ENCODE data around the gene GREB1L. TPM values are rescaled to one million over a fixed set of nuclear protein-coding genes. Genes with fewer than 3 reads are reported as not detected.

Gene GREB1L
- total and polyA plus RNA-seq, 2 donors (not counting 3 experiments of a cell fraction or from before 2014, with no cell fraction given) = 0.22 to 0.41 TPM

DNA sequence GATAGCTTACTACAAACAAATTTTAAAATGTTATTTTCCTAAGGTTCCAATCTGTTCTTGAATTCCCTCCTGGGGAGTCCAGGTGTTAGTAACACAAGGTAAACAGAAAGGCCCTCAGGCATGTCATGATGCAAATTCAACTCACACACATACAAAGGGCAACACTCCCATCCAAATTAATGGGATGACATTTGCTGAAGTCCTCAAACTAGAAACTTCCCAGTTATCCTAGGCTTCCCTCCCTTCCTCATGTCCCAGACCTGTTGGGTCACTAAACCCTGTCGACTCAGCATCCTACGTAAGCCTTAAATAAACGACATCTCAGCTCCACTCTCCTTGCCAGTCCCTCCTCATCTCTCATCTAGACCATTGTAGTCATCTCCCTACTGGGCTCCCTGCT lies 85.1 kb downstream of the GREB1L start:
- ChIA-PET CTCF (no interaction called here), POLR2A (no interaction called here)
- no peaks in the 10 kb centered on the region for H3K79me2 ChIP-seq (ENCODE audit: control insufficient read depth, insufficient read depth, low read length)
- no peak overlapping the region for H3K4me3 ChIP-seq (replicated peaks in 1 of 3; ENCODE audit: insufficient read depth in 1 of 3, low read depth in 1 of 3, low read length in 3 of 3)
- H3K36me3 ChIP-seq (ENCODE audit: control insufficient read depth in 2 of 2, extremely low read depth in 1 of 2, insufficient read depth in 2 of 2, low read length in 2 of 2) = no peaks in the 10 kb centered on the region
- DNase-seq (ENCODE audit: low read depth, low spot score) (no peak), FAIRE-seq (no peak)
- H4K20me1 ChIP-seq (replicated peaks; ENCODE audit: control insufficient read depth, extremely low read depth, insufficient read depth, low read length) = no peaks in the 10 kb centered on the region
- H3K4me1 ChIP-seq (ENCODE audit: control insufficient read depth, extremely low read depth, insufficient read depth, low read length) = peaks cover 5% of the 10 kb centered on the region
- BruUV-seq (replicated peaks) = no TSS peak
- intact Hi-C loops (cut with micrococcal nuclease) (no loop called here), dilution Hi-C loops (cut with MboI; ENCODE audit: extremely low pct_ligation_motif_present, low sequenced_read_pairs) (no loop called here)
- H3K27me3 ChIP-seq (ENCODE audit: control insufficient read depth in 2 of 2, insufficient read depth in 2 of 2, low read length in 2 of 2) = no peaks in the 10 kb centered on the region
- no peak overlapping the region for H3K9ac ChIP-seq (replicated peaks; ENCODE audit: extremely low read depth, insufficient read depth, low read length)
- no peaks in the 10 kb centered on the region for H3K9me1 ChIP-seq (replicated peaks; ENCODE audit: control insufficient read depth, extremely low read depth, insufficient read depth, low read length)
- no peak for TF ChIP-seq POLR2AphosphoS5 (IDR thresholded peaks at IDR 0.05; ENCODE audit: insufficient read depth, low read depth, low read length)
- no peak for TF ChIP-seq EZH2 (IDR thresholded peaks at IDR 0.05; ENCODE audit: borderline replicate concordance, low read depth, low read length, severe bottlenecking)
- H3K27ac ChIP-seq (ENCODE audit: insufficient read depth, low read depth, low read length) = no peak overlapping the region
- no peak overlapping the region for H2AFZ ChIP-seq (ENCODE audit: low read depth, low read length)
- H3K9me3 ChIP-seq (replicated peaks; ENCODE audit: control insufficient read depth, insufficient read depth, low read length) = no peaks in the 10 kb centered on the region
- H3K4me2 ChIP-seq (ENCODE audit: insufficient read depth, low read length) = no peak overlapping the region

DNA sequence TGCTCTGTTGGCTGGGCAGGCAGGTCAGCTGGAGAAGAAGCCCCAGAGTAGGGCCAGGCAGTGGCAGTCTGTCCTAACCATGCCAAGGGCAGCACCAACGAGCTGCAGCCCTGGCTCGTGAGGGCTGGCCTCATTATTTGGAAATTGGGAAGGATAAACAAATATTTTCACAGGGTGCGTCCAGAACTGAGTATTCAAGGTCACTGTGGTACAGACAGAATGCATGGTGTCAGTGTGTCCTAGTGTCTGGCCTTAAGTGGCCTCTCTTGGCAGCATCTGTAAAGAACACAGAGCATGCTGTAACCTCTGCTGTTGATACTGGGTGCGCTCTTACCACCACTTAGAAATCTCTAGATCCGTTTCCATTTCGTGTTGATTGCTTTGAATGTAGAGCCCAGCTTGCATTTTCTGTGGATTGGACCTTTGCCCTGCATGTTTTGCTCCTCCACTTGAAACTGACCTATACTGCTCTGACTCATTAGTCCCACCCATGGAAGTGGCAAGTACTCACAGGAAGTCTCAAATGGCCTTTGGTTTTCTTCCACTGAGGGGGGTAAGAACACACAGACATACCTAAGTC lies 88.2 kb downstream of the GREB1L start:
- no peaks in the 10 kb centered on the region for H4K20me1 ChIP-seq (replicated peaks; ENCODE audit: control insufficient read depth, extremely low read depth, insufficient read depth, low read length)
- H3K9me1 ChIP-seq (replicated peaks; ENCODE audit: control insufficient read depth, extremely low read depth, insufficient read depth, low read length) = no peaks in the 10 kb centered on the region
- H3K9ac ChIP-seq (replicated peaks; ENCODE audit: extremely low read depth, insufficient read depth, low read length) = no peak overlapping the region
- intact Hi-C loops (cut with micrococcal nuclease) (no loop called here), dilution Hi-C loops (cut with MboI; ENCODE audit: extremely low pct_ligation_motif_present, low sequenced_read_pairs) (no loop called here)
- no peak overlapping the region for H3K4me2 ChIP-seq (ENCODE audit: insufficient read depth, low read length)
- FAIRE-seq (peak; percentile 55), DNase-seq (ENCODE audit: low read depth, low spot score) (peak; percentile 29)
- no peaks in the 10 kb centered on the region for H3K79me2 ChIP-seq (ENCODE audit: control insufficient read depth, insufficient read depth, low read length)
- H2AFZ ChIP-seq (ENCODE audit: low read depth, low read length) = peak overlapping the region; percentile 31
- H3K27ac ChIP-seq (ENCODE audit: insufficient read depth, low read depth, low read length) = no peak overlapping the region
- H3K36me3 ChIP-seq (ENCODE audit: control insufficient read depth in 2 of 2, extremely low read depth in 1 of 2, insufficient read depth in 2 of 2, low read length in 2 of 2) = no peaks in the 10 kb centered on the region
- ChIA-PET CTCF (no interaction called here), POLR2A (no interaction called here)
- no TSS peak for BruUV-seq (replicated peaks)
- H3K9me3 ChIP-seq (replicated peaks; ENCODE audit: control insufficient read depth, insufficient read depth, low read length) = no peaks in the 10 kb centered on the region
- no peaks in the 10 kb centered on the region for H3K27me3 ChIP-seq (ENCODE audit: control insufficient read depth in 2 of 2, insufficient read depth in 2 of 2, low read length in 2 of 2)
- H3K4me1 ChIP-seq (ENCODE audit: control insufficient read depth, extremely low read depth, insufficient read depth, low read length) = peaks cover 5% of the 10 kb centered on the region
- TF ChIP-seq, protein P1, sequence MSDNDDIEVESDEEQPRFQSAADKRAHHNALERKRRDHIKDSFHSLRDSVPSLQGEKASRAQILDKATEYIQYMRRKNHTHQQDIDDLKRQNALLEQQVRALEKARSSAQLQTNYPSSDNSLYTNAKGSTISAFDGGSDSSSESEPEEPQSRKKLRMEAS (IDR thresholded peaks at IDR 0.05; ENCODE audit: insufficient read depth, insufficient read length) = no peak
- TF ChIP-seq FOS (IDR thresholded peaks at IDR 0.05; ENCODE audit: borderline replicate concordance, insufficient read depth, low read length) (peak; percentile 81), MYC (IDR thresholded peaks at IDR 0.05; ENCODE audit: low read depth, low read length) (no peak), GATA2 (IDR thresholded peaks at IDR 0.05; ENCODE audit: insufficient read depth, insufficient read length, low read depth, low read length) (no peak), JUN (IDR thresholded peaks at IDR 0.05; ENCODE audit: borderline replicate concordance, insufficient read depth, insufficient read length, low read depth) (no peak), POLR2A (IDR thresholded peaks at IDR 0.05; ENCODE audit: low read depth, low read length) (no peak)
- no peak overlapping the region for H3K4me3 ChIP-seq (replicated peaks in 1 of 3; ENCODE audit: insufficient read depth in 1 of 3, low read depth in 1 of 3, low read length in 3 of 3)
